ENCODE data around the gene CHRM2. TPM values are rescaled to one million over a fixed set of nuclear protein-coding genes. Genes with fewer than 3 reads are reported as not detected.

The CHRM2 gene
- total and polyA plus RNA-seq, 9 donors = 0.05 to 0.69 (median 0.42) TPM; not detected in 2

- intact Hi-C loops (cut with DNase I) = no loop called here
- 19 to 35% (median 26%) methylated on average over 2 of the region's 2 CpGs for WGBS, 3 donors
- no peak for DNase-seq
- Histone ChIP-seq H3K4me3 (no peak overlapping the region), H3K27me3 (no peaks in the 10 kb centered on the region), H3K4me1 (ENCODE audit: insufficient read depth) (no peaks in the 10 kb centered on the region), H3K36me3 (no peaks in the 10 kb centered on the region), H3K27ac (no peak overlapping the region), H3K9me3 (no peaks in the 10 kb centered on the region)
- TF ChIP-seq CTCF (IDR thresholded peaks at IDR 0.05) (no peak), EP300 (IDR thresholded peaks at IDR 0.05) (no peak), POLR2A (IDR thresholded peaks at IDR 0.05) (no peak)
Observed at GRCh38 chr7:136877990-136878389, 9.5 kb downstream of the CHRM2 start.

GRCh38 chr7:136878878-136879277 is 10.4 kb downstream of the CHRM2 start:
- 77 to 81% (median 79%) methylated on average over 1 of the region's 1 CpG for WGBS, 3 donors

GRCh38 chr7:136883046-136883445 is 14.6 kb downstream of the CHRM2 start:
- no peaks in the 10 kb centered on the region for H3K9me3 ChIP-seq
- H3K4me1 ChIP-seq (ENCODE audit: insufficient read depth) = no peaks in the 10 kb centered on the region
- H3K27me3 ChIP-seq = no peaks in the 10 kb centered on the region
- intact Hi-C loops (cut with DNase I) = no loop called here
- DNase-seq = no peak
- H3K36me3 ChIP-seq = no peaks in the 10 kb centered on the region
- TF ChIP-seq EP300 (IDR thresholded peaks at IDR 0.05) = no peak
- 85 to 88% (median 87%) methylated on average over 3 of the region's 3 CpGs for WGBS, 3 donors
- H3K27ac ChIP-seq = no peak overlapping the region
- H3K4me3 ChIP-seq = no peak overlapping the region

More at GRCh38 chr7:136878878-136879277, 10.4 kb downstream of the CHRM2 start:
- no peaks in the 10 kb centered on the region for H3K4me1 ChIP-seq (ENCODE audit: insufficient read depth)
- TF ChIP-seq EP300 (IDR thresholded peaks at IDR 0.05) (no peak), CTCF (IDR thresholded peaks at IDR 0.05) (no peak), POLR2A (IDR thresholded peaks at IDR 0.05) (no peak)
- H3K36me3 ChIP-seq = no peaks in the 10 kb centered on the region
- intact Hi-C loops (cut with DNase I) = no loop called here
- H3K27me3 ChIP-seq = no peaks in the 10 kb centered on the region
- H3K4me3 ChIP-seq = no peak overlapping the region
- H3K9me3 ChIP-seq = no peaks in the 10 kb centered on the region
- H3K27ac ChIP-seq = no peak overlapping the region
- DNase-seq = no peak

GRCh38 chr7:136884492-136884891 is 16.0 kb downstream of the CHRM2 start:
- 14 to 24% (median 21%) methylated on average over 1 of the region's 1 CpG for WGBS, 3 donors
- intact Hi-C loops (cut with DNase I) = no loop called here
- TF ChIP-seq POLR2A (IDR thresholded peaks at IDR 0.05) = no peak
- TF ChIP-seq EP300 (IDR thresholded peaks at IDR 0.05) = no peak
- TF ChIP-seq CTCF (IDR thresholded peaks at IDR 0.05) = no peak

GRCh38 chr7:136887317-136887716 is 18.9 kb downstream of the CHRM2 start:
- intact Hi-C loops (cut with DNase I) = no loop called here
- TF ChIP-seq POLR2A (IDR thresholded peaks at IDR 0.05) (no peak), EP300 (IDR thresholded peaks at IDR 0.05) (no peak), CTCF (IDR thresholded peaks at IDR 0.05) (no peak)
- DNase-seq = no peak
- Histone ChIP-seq H3K27me3 (no peaks in the 10 kb centered on the region), H3K4me3 (no peak overlapping the region), H3K4me1 (ENCODE audit: insufficient read depth) (no peaks in the 10 kb centered on the region), H3K36me3 (no peaks in the 10 kb centered on the region), H3K27ac (no peak overlapping the region), H3K9me3 (no peaks in the 10 kb centered on the region)
- 86 to 96% (median 92%) methylated on average over 1 of the region's 1 CpG for WGBS, 3 donors

More at GRCh38 chr7:136884492-136884891, 16.0 kb downstream of the CHRM2 start:
- H3K36me3 ChIP-seq = no peaks in the 10 kb centered on the region
- H3K27me3 ChIP-seq = no peaks in the 10 kb centered on the region
- no peaks in the 10 kb centered on the region for H3K9me3 ChIP-seq
- no peak overlapping the region for H3K27ac ChIP-seq
- DNase-seq = no peak
- no peak overlapping the region for H3K4me3 ChIP-seq
- no peaks in the 10 kb centered on the region for H3K4me1 ChIP-seq (ENCODE audit: insufficient read depth)
